Tibial artery (tissue), 4 donors: ENCODE data around the gene OCIAD1.
"Not testable (repeated sequence)": the region's sequence is repeated elsewhere in the genome, so short reads cannot be mapped to it uniquely, and the experiment has no call there.

Experiments used
- DNase-seq, 2 donors: peaks; one replicate each; pipeline ENCODE4 v3.0.0-alpha.2; 2019
- H3K27ac ChIP-seq, 2 donors: fragments of 200-600 bp; sonication (generic) in 1 of 2; 1 replicate in 1 of 2; 2 replicates in 1 of 2; pipeline ENCODE4 v1.5.1; 2018 to 2019; ENCODE audit warnings: mild to moderate bottlenecking in 1 of 2
- H3K27me3 ChIP-seq, 2 donors: fragments of 200-600 bp; sonication (generic) in 1 of 2; one replicate each; pipeline versions ENCODE4 v1.5.1 to v1.6.0; 2016 to 2019
- H3K36me3 ChIP-seq, 3 donors: fragments of 200-600 bp; sonication (generic) in 2 of 3; one replicate each; pipeline ENCODE4 v1.5.1; 2016 to 2019; ENCODE audit warnings: mild to moderate bottlenecking in 2 of 3
- H3K4me1 ChIP-seq, 4 donors: fragments of 200-600 bp; sonication (generic) in 2 of 4; 1 replicate in 3 of 4; 2 replicates in 1 of 4; pipeline ENCODE4 v1.5.1; 2016 to 2019
- H3K4me3 ChIP-seq, 2 donors: fragments of 200-600 bp; sonication (generic) in 1 of 2; 1 replicate in 1 of 2; 2 replicates in 1 of 2; pipeline ENCODE4 v1.5.1; 2018 to 2019; ENCODE audit warnings: mild to moderate bottlenecking in 2 of 2
- H3K9me3 ChIP-seq, 3 donors: fragments of 200-600 bp; sonication (generic) in 1 of 3; one replicate each; pipeline ENCODE4 v1.5.1; 2016 to 2019
- intact Hi-C: fragments of 100-400 bp; cut with DNase I; formaldehyde crosslinking; loops from one replicate; pipeline ENCODE4 v1.15.0; 2023; ENCODE audit warnings: low total_unique reads
- TF ChIP-seq, protein P1 (sequence below), 2 experiments: fragments of 200-600 bp in 1 of 2; fragments of 450-650 bp in 1 of 2; IDR thresholded peaks; one replicate each; pipeline ENCODE4 v1.5.1; 2017 to 2019; ENCODE audit warnings: antibody characterized with exemption in 2 of 2, mild to moderate bottlenecking in 1 of 2, moderate library complexity in 1 of 2

Gene OCIAD1

DNA sequence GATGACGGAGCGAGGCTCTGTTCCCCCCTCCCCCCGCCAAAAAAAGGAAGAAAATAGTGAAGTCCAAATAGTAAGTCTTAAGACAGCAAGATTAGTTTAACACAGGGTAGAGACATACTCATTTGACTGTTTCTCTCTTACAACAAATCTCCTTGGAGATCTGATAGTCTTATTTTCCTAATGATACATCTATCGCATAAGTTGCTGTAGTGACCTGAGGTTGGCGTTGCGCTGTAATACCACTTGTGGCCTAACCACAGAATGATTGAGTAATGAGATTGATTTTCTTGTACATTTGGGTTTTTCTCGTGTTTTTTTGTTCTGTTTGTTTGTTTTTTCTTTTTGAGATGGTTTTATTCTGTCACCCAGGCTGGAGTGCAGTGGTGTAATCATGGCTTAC lies 27.2 kb downstream of the OCIAD1 start:
- intact Hi-C loops: no loop called here
- H3K27me3 ChIP-seq: no peaks in the 10 kb centered on the region
- H3K4me3 ChIP-seq: no peak overlapping the region
- no peak for DNase-seq
- TF ChIP-seq, protein P1, sequence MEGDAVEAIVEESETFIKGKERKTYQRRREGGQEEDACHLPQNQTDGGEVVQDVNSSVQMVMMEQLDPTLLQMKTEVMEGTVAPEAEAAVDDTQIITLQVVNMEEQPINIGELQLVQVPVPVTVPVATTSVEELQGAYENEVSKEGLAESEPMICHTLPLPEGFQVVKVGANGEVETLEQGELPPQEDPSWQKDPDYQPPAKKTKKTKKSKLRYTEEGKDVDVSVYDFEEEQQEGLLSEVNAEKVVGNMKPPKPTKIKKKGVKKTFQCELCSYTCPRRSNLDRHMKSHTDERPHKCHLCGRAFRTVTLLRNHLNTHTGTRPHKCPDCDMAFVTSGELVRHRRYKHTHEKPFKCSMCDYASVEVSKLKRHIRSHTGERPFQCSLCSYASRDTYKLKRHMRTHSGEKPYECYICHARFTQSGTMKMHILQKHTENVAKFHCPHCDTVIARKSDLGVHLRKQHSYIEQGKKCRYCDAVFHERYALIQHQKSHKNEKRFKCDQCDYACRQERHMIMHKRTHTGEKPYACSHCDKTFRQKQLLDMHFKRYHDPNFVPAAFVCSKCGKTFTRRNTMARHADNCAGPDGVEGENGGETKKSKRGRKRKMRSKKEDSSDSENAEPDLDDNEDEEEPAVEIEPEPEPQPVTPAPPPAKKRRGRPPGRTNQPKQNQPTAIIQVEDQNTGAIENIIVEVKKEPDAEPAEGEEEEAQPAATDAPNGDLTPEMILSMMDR (IDR thresholded peaks at IDR 0.05): no peak
- no peaks in the 10 kb centered on the region for H3K4me1 ChIP-seq
- peaks cover 34 to 60% (median 43%) of the 10 kb centered on the region in 3 donors for H3K36me3 ChIP-seq
- H3K27ac ChIP-seq: no peak overlapping the region
- no peaks in the 10 kb centered on the region for H3K9me3 ChIP-seq

DNA sequence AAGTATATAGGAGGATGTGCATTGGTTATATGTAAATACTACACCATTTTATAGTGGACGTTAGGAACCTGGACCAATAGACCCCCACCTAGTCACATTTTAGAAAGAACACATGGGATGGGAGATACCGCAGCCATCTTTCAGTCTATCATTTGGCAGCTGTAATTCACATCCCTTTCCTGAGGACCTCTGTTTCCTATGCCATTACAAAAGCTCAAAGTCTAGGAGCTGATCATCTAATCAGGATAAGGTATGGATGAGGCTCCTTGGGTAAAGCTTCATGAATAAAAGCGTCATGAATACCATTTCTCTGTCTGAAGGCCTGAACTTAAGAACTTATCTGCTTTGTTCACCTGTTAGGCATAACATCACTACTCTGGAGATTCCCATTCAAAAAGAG lies 31.1 kb downstream of the OCIAD1 start:
- Histone ChIP-seq H3K27ac (no peak overlapping the region), H3K36me3 (peaks cover 22 to 43% (median 27%) of the 10 kb centered on the region in 3 donors), H3K4me1 (no peaks in the 10 kb centered on the region), H3K9me3 (no peaks in the 10 kb centered on the region), H3K27me3 (no peaks in the 10 kb centered on the region), H3K4me3 (no peak overlapping the region)
- TF ChIP-seq, protein P1 (IDR thresholded peaks at IDR 0.05): no peak
- intact Hi-C loops: no loop called here
- no peak for DNase-seq

DNA sequence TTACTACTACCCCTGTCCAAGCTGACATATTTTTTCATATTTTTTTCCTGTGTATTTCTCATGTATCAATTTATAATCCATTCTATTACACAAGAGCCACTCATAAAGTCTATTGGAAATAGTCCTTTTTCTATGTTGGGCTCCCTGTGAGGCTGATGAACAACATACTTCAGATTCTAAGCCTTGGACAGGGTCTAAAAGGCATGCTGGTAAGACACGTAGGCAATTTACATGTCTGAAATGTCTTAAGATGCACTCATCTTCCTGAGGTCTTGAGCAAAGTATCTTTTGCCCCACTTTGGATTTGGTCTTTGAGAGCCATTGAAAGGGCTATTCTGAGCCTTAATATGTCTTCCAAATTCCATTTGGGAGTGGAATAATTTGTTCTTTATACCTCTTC lies 31.8 kb downstream of the OCIAD1 start:
- no peaks in the 10 kb centered on the region for H3K27me3 ChIP-seq
- no peak for DNase-seq
- no peak overlapping the region for H3K27ac ChIP-seq
- H3K9me3 ChIP-seq: no peaks in the 10 kb centered on the region
- no peaks in the 10 kb centered on the region for H3K4me1 ChIP-seq
- H3K4me3 ChIP-seq: no peak overlapping the region
- peaks cover 16 to 37% (median 21%) of the 10 kb centered on the region in 3 donors for H3K36me3 ChIP-seq
- intact Hi-C loops: no loop called here
- TF ChIP-seq, protein P1 (IDR thresholded peaks at IDR 0.05): no peak

DNA sequence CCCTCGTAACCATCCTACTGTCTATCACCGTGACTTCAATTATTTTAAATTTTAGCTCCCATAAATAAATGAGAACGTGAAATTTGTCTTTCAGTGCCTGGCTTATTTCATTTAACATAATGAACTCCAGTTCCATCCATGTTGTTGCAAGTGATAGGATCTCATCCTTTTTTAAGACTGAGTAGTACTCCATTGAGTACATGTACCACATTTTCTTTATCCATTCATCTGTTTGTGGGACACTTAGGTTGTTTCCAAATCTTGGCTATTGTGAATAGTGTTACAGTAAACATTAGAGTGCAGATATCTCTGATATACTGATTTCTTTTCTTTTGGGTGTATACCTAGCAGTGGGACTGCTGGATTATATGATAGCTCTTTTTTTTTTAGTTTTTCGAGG lies 32.8 kb downstream of the OCIAD1 start:
- Histone ChIP-seq H3K9me3 (no peaks in the 10 kb centered on the region), H3K27ac (no peak overlapping the region), H3K36me3 (peaks cover 5 to 26% (median 16%) of the 10 kb centered on the region in 3 donors), H3K4me1 (no peaks in the 10 kb centered on the region), H3K27me3 (no peaks in the 10 kb centered on the region), H3K4me3 (no peak overlapping the region)
- intact Hi-C loops: no loop called here
- TF ChIP-seq, protein P1 (IDR thresholded peaks at IDR 0.05): no peak
- DNase-seq: no peak

DNA sequence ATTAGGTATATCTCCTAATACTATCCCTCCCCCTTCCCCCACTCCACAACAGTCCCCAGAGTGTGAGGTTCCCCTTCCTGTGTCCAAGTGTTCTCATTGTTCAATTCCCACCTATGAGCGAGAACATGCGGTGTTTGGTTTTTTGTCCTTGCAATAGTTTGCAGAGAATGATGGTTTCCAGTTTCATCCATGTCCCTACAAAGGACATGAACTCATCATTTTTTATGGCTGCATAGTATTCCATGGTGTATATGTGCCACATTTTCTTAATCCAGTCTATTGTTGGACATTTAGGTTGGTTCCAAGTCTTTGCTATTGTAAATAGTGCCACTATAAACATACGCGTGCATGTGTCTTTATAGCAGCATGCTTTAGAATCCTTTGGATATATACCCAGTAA lies 33.8 kb downstream of the OCIAD1 start:
- peaks cover 2 to 22% (median 10%) of the 10 kb centered on the region in 3 donors for H3K36me3 ChIP-seq
- intact Hi-C loops, H3K4me3 ChIP-seq, H3K4me1 ChIP-seq, H3K27me3 ChIP-seq, DNase-seq, H3K9me3 ChIP-seq, H3K27ac ChIP-seq: not testable (repeated sequence)

DNA sequence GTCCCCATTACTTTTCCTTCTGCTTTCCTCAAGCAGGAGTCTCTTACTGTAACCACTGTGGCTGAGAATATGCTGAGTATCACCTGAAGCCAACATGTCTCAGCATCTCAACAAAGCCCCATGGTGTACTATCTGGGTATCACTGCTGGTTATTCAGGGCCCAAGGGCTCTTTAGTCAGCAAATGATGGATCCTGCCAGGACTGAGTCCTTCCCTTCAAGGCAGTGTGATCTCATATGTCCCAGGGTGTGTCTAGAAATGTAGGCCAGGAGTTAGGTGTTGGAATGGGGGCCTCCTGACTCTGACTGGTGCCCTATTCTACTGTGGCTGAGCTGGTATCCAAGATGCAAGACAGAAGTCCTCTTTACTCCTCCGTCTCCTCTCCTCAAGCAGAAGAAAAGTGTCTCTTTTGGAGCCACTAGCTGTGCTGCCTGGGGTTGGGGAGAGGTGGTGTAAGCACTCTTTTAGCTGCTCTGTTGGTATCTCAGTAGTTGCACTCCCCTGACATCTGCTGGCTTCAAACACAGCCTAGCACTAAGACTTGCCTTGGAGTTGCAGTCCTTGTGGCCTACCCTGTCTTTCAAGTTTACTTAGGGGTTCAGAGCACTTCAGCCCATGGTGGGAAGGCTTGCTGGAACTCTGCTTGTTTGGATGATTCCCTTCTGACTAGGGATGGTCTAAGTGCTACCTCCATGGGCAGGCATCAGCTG lies 47.1 kb downstream of the OCIAD1 start:
- Histone ChIP-seq H3K9me3 (no peaks in the 10 kb centered on the region), H3K27me3 (no peaks in the 10 kb centered on the region), H3K4me1 (no peaks in the 10 kb centered on the region), H3K27ac (no peak overlapping the region), H3K4me3 (no peak overlapping the region), H3K36me3 (peaks cover 0 to 5% (median 0%) of the 10 kb centered on the region in 3 donors)
- DNase-seq: no peak
- intact Hi-C loops: no loop called here
- TF ChIP-seq, protein P1 (IDR thresholded peaks at IDR 0.05): no peak
